Measurements from ENCODE around the gene ARID3A. TPM values are rescaled to one million over a fixed set of nuclear protein-coding genes. Genes with fewer than 3 reads are reported as not detected.

The ARID3A gene
- total and polyA plus RNA-seq, 2 experiments from 2014 or later: 2.8 to 8.5 TPM

GRCh38 chr19:897442-898039 lies 28.3 kb upstream of the ARID3A start:
- H3K4me2 ChIP-seq (ENCODE audit: unreplicated experiment): no peak overlapping the region
- H3K79me2 ChIP-seq (ENCODE audit: insufficient read depth): peaks cover 8% of the 10 kb centered on the region
- H3K9me3 ChIP-seq (ENCODE audit: low read depth): no peaks in the 10 kb centered on the region
- TF ChIP-seq EZH2phosphoT487 (IDR thresholded peaks at IDR 0.05; ENCODE audit: insufficient read depth, low read depth): no peak
- TF ChIP-seq EZH2 (IDR thresholded peaks at IDR 0.05; ENCODE audit: insufficient read depth, poor library complexity, severe bottlenecking): no peak
- no peak overlapping the region for H2AFZ ChIP-seq
- H3K9me2 ChIP-seq (ENCODE audit: insufficient read depth): no peaks in the 10 kb centered on the region
- no peak overlapping the region for H3K4me3 ChIP-seq
- no peaks in the 10 kb centered on the region for H3K27me3 ChIP-seq (replicated peaks; ENCODE audit: insufficient read depth)
- no peak for DNase-seq
- H3F3A ChIP-seq (ENCODE audit: insufficient read depth): peaks cover 11% of the 10 kb centered on the region
- H4K20me1 ChIP-seq (ENCODE audit: insufficient read depth): no peaks in the 10 kb centered on the region
- in situ Hi-C loops (cut with MboI): no loop called here
- WGBS, 2 experiments (ENCODE audit: low coverage in 1 of 2, low lambda C conversion rate in 2 of 2, missing lambda C conversion rate in 2 of 2): 95 to 97% methylated on average over 22 to 25 of the region's 26 CpGs
- H3K27ac ChIP-seq: no peak overlapping the region
- H3K4me1 ChIP-seq (ENCODE audit: insufficient read depth): no peaks in the 10 kb centered on the region
- H3K36me3 ChIP-seq (ENCODE audit: low read depth): no peaks in the 10 kb centered on the region
- no peak overlapping the region for H3K9ac ChIP-seq

GRCh38 chr19:898663-899062 lies 27.2 kb upstream of the ARID3A start:
- Histone ChIP-seq H3K4me3 (no peak overlapping the region), H3K4me2 (ENCODE audit: unreplicated experiment) (no peak overlapping the region), H3K79me2 (ENCODE audit: insufficient read depth) (peaks cover 17% of the 10 kb centered on the region), H3K9ac (no peak overlapping the region), H3K27me3 (replicated peaks; ENCODE audit: insufficient read depth) (no peaks in the 10 kb centered on the region), H3F3A (ENCODE audit: insufficient read depth) (peaks cover 10% of the 10 kb centered on the region), H3K36me3 (ENCODE audit: low read depth) (no peaks in the 10 kb centered on the region), H3K4me1 (ENCODE audit: insufficient read depth) (no peaks in the 10 kb centered on the region), H3K9me2 (ENCODE audit: insufficient read depth) (no peaks in the 10 kb centered on the region), H3K9me3 (ENCODE audit: low read depth) (no peaks in the 10 kb centered on the region), H2AFZ (no peak overlapping the region), H3K27ac (no peak overlapping the region), H4K20me1 (ENCODE audit: insufficient read depth) (no peaks in the 10 kb centered on the region)
- 78 to 81% methylated on average over 20 of the region's 20 CpGs for WGBS, 2 experiments (ENCODE audit: low coverage in 1 of 2, low lambda C conversion rate in 2 of 2, missing lambda C conversion rate in 2 of 2)
- TF ChIP-seq EZH2phosphoT487 (IDR thresholded peaks at IDR 0.05; ENCODE audit: insufficient read depth, low read depth): no peak
- TF ChIP-seq EZH2 (IDR thresholded peaks at IDR 0.05; ENCODE audit: insufficient read depth, poor library complexity, severe bottlenecking): no peak
- DNase-seq: no peak
- in situ Hi-C loops (cut with MboI): no loop called here

GRCh38 chr19:899336-900042 lies 26.3 kb upstream of the ARID3A start:
- Histone ChIP-seq H3K4me2 (ENCODE audit: unreplicated experiment) (no peak overlapping the region), H3K79me2 (ENCODE audit: insufficient read depth) (peaks cover 23% of the 10 kb centered on the region), H3K4me3 (no peak overlapping the region), H2AFZ (no peak overlapping the region), H3K27ac (no peak overlapping the region), H3K9me3 (ENCODE audit: low read depth) (no peaks in the 10 kb centered on the region), H3K27me3 (replicated peaks; ENCODE audit: insufficient read depth) (no peaks in the 10 kb centered on the region), H4K20me1 (ENCODE audit: insufficient read depth) (no peaks in the 10 kb centered on the region), H3K4me1 (ENCODE audit: insufficient read depth) (no peaks in the 10 kb centered on the region), H3K36me3 (ENCODE audit: low read depth) (no peaks in the 10 kb centered on the region), H3K9ac (no peak overlapping the region), H3K9me2 (ENCODE audit: insufficient read depth) (no peaks in the 10 kb centered on the region), H3F3A (ENCODE audit: insufficient read depth) (peaks cover 1% of the 10 kb centered on the region; the same call in 1 of the 2 replicates)
- 86 to 87% methylated on average over 29 to 31 of the region's 32 CpGs for WGBS, 2 experiments (ENCODE audit: low coverage in 1 of 2, low lambda C conversion rate in 2 of 2, missing lambda C conversion rate in 2 of 2)
- in situ Hi-C loops (cut with MboI): no loop called here
- TF ChIP-seq EZH2 (IDR thresholded peaks at IDR 0.05; ENCODE audit: insufficient read depth, poor library complexity, severe bottlenecking) (no peak), EZH2phosphoT487 (IDR thresholded peaks at IDR 0.05; ENCODE audit: insufficient read depth, low read depth) (no peak)
- DNase-seq: no peak

- no peak overlapping the region for H2AFZ ChIP-seq
- no peak overlapping the region for H3K27ac ChIP-seq
- in situ Hi-C loops (cut with MboI): no loop called here
- no peaks in the 10 kb centered on the region for H3K36me3 ChIP-seq (ENCODE audit: low read depth)
- H3K9me3 ChIP-seq (ENCODE audit: low read depth): no peaks in the 10 kb centered on the region
- H3K9ac ChIP-seq: no peak overlapping the region
- no peaks in the 10 kb centered on the region for H3K9me2 ChIP-seq (ENCODE audit: insufficient read depth)
- TF ChIP-seq EZH2phosphoT487 (IDR thresholded peaks at IDR 0.05; ENCODE audit: insufficient read depth, low read depth) (no peak), EZH2 (IDR thresholded peaks at IDR 0.05; ENCODE audit: insufficient read depth, poor library complexity, severe bottlenecking) (no peak)
- peaks cover 28% of the 10 kb centered on the region for H3K79me2 ChIP-seq (ENCODE audit: insufficient read depth)
- no peak overlapping the region for H3K4me2 ChIP-seq (ENCODE audit: unreplicated experiment)
- 91 to 93% methylated on average over 12 to 14 of the region's 15 CpGs for WGBS, 2 experiments (ENCODE audit: low coverage in 1 of 2, low lambda C conversion rate in 2 of 2, missing lambda C conversion rate in 2 of 2)
- H3K4me1 ChIP-seq (ENCODE audit: insufficient read depth): no peaks in the 10 kb centered on the region
- H3F3A ChIP-seq (ENCODE audit: insufficient read depth): no peaks in the 10 kb centered on the region
- no peaks in the 10 kb centered on the region for H4K20me1 ChIP-seq (ENCODE audit: insufficient read depth)
- no peak for DNase-seq
- H3K27me3 ChIP-seq (replicated peaks; ENCODE audit: insufficient read depth): no peaks in the 10 kb centered on the region
- H3K4me3 ChIP-seq: no peak overlapping the region
Measured at GRCh38 chr19:900043-900301, 25.9 kb upstream of the ARID3A start.
